Adipocyte (in vitro differentiated cells): Measurements from ENCODE around the gene SH3BP2.

Experiments
- DNase-seq: peaks from one replicate; pipeline ENCODE4 v3.0.0-alpha.2; 2015; ENCODE audit warnings: low read depth
- H3K27me3 ChIP-seq: replicated peaks from 2 replicates; pipeline ENCODE4 v1.7.0; 2013; ENCODE audit warnings: mild to moderate bottlenecking, low read length, moderate library complexity; ENCODE audit not compliant: control insufficient read depth, insufficient read depth
- H3K36me3 ChIP-seq: 2 replicates; pipeline ENCODE4 v1.7.0; 2013; ENCODE audit warnings: low read length, mild to moderate bottlenecking, moderate library complexity; ENCODE audit not compliant: control insufficient read depth, insufficient read depth, severe bottlenecking
- H3K4me1 ChIP-seq: 2 replicates; pipeline ENCODE4 v1.7.0; 2013; ENCODE audit warnings: mild to moderate bottlenecking, low read length, moderate library complexity; ENCODE audit not compliant: control insufficient read depth, insufficient read depth
- H3K4me3 ChIP-seq: 2 replicates; pipeline ENCODE4 v1.7.0; 2013; ENCODE audit warnings: mild to moderate bottlenecking, low read length, moderate library complexity
- H3K9ac ChIP-seq: 2 replicates; pipeline ENCODE4 v1.7.0; 2013; ENCODE audit warnings: mild to moderate bottlenecking, low read length, moderate library complexity
- H3K9me3 ChIP-seq: 2 replicates; pipeline ENCODE4 v1.7.0; 2013; ENCODE audit warnings: mild to moderate bottlenecking, low read length, moderate library complexity; ENCODE audit not compliant: control insufficient read depth

Gene SH3BP2

GRCh38 chr4:2833671-2834000 lies 40.8 kb downstream of the SH3BP2 start:
- DNase-seq: no peak
- Histone ChIP-seq H3K4me3 (no peak overlapping the region), H3K36me3 (peaks cover 58% of the 10 kb centered on the region), H3K27me3 (no peaks in the 10 kb centered on the region), H3K9me3 (no peaks in the 10 kb centered on the region), H3K4me1 (peaks cover 24% of the 10 kb centered on the region), H3K9ac (no peak overlapping the region)

- no peak for DNase-seq
- H3K4me3 ChIP-seq: no peak overlapping the region
- H3K9me3 ChIP-seq: no peaks in the 10 kb centered on the region
- H3K4me1 ChIP-seq: peaks cover 24% of the 10 kb centered on the region
- H3K9ac ChIP-seq: no peak overlapping the region
- H3K36me3 ChIP-seq: peaks cover 57% of the 10 kb centered on the region
- H3K27me3 ChIP-seq: no peaks in the 10 kb centered on the region
Measured at GRCh38 chr4:2834001-2834921, 41.4 kb downstream of the SH3BP2 start.

GRCh38 chr4:2835978-2836377 lies 43.1 kb downstream of the SH3BP2 start:
- no peak for DNase-seq
- H3K27me3 ChIP-seq: no peaks in the 10 kb centered on the region
- peaks cover 44% of the 10 kb centered on the region for H3K36me3 ChIP-seq
- no peak overlapping the region for H3K9ac ChIP-seq
- no peaks in the 10 kb centered on the region for H3K9me3 ChIP-seq
- H3K4me3 ChIP-seq: no peak overlapping the region
- H3K4me1 ChIP-seq: peaks cover 24% of the 10 kb centered on the region

- peaks cover 39% of the 10 kb centered on the region for H3K36me3 ChIP-seq
- DNase-seq: no peak
- no peaks in the 10 kb centered on the region for H3K9me3 ChIP-seq
- H3K4me3 ChIP-seq: no peak overlapping the region
- no peaks in the 10 kb centered on the region for H3K27me3 ChIP-seq
- peaks cover 24% of the 10 kb centered on the region for H3K4me1 ChIP-seq
- H3K9ac ChIP-seq: peak overlapping the region; percentile 66
Measured at GRCh38 chr4:2836391-2836859, 43.5 kb downstream of the SH3BP2 start.

- peak overlapping the region; percentile 57 for H3K4me3 ChIP-seq
- DNase-seq: no peak
Measured at GRCh38 chr4:2837110-2837903, 44.4 kb downstream of the SH3BP2 start.

GRCh38 chr4:2837904-2838496 lies 45.1 kb downstream of the SH3BP2 start:
- DNase-seq: peak; percentile 44
- H3K4me3 ChIP-seq: peak overlapping the region; percentile 57
- H3K4me1 ChIP-seq: peaks cover 28% of the 10 kb centered on the region
- H3K27me3 ChIP-seq: no peaks in the 10 kb centered on the region
- no peaks in the 10 kb centered on the region for H3K9me3 ChIP-seq
- peaks cover 24% of the 10 kb centered on the region for H3K36me3 ChIP-seq
- peak overlapping the region; percentile 66 for H3K9ac ChIP-seq

More at GRCh38 chr4:2837110-2837903, 44.4 kb downstream of the SH3BP2 start:
- H3K9me3 ChIP-seq: no peaks in the 10 kb centered on the region
- peaks cover 30% of the 10 kb centered on the region for H3K36me3 ChIP-seq
- peaks cover 24% of the 10 kb centered on the region for H3K4me1 ChIP-seq
- H3K27me3 ChIP-seq: no peaks in the 10 kb centered on the region
- H3K9ac ChIP-seq: peak overlapping the region; percentile 66

- no peak for DNase-seq
- Histone ChIP-seq H3K27me3 (no peaks in the 10 kb centered on the region), H3K4me3 (no peak overlapping the region), H3K9ac (no peak overlapping the region), H3K36me3 (peaks cover 14% of the 10 kb centered on the region), H3K4me1 (peaks cover 28% of the 10 kb centered on the region), H3K9me3 (no peaks in the 10 kb centered on the region)
Measured at GRCh38 chr4:2839060-2839459, 46.2 kb downstream of the SH3BP2 start.

GRCh38 chr4:2842687-2843262 lies 49.9 kb downstream of the SH3BP2 start:
- Histone ChIP-seq H3K4me1 (peaks cover 21% of the 10 kb centered on the region), H3K9me3 (no peaks in the 10 kb centered on the region), H3K27me3 (no peaks in the 10 kb centered on the region), H3K36me3 (no peaks in the 10 kb centered on the region), H3K4me3 (peak overlapping the region; percentile 98), H3K9ac (peak overlapping the region; percentile 93)
- DNase-seq: no peak

GRCh38 chr4:2843263-2843940 lies 50.5 kb downstream of the SH3BP2 start, which contains the start of gene ADD1:
TSS of gene ADD1 (plus strand) at chr4:2843844. CDS start at chr4:2875916, 32,072 bp downstream.
- peak within 1 kb of the TSS; percentile 98 for H3K4me3 ChIP-seq
- peak; percentile 94 for DNase-seq
- peaks cover 15% of the 10 kb centered on the region for H3K4me1 ChIP-seq
- H3K9me3 ChIP-seq: no peaks in the 10 kb centered on the region
- no peaks in the 10 kb centered on the region for H3K36me3 ChIP-seq
- no peaks in the 10 kb centered on the region for H3K27me3 ChIP-seq
- H3K9ac ChIP-seq: peak within 1 kb of the TSS; percentile 93

- Histone ChIP-seq H3K4me3 (peak overlapping the region; percentile 98), H3K9me3 (no peaks in the 10 kb centered on the region), H3K9ac (peak overlapping the region; percentile 93), H3K36me3 (no peaks in the 10 kb centered on the region), H3K27me3 (no peaks in the 10 kb centered on the region), H3K4me1 (peaks cover 19% of the 10 kb centered on the region)
- DNase-seq: peak; percentile 65
Measured at GRCh38 chr4:2843941-2844584, 51.2 kb downstream of the SH3BP2 start.
